BJ (cell line): ENCODE measurements around the gene HDC. TPM values are rescaled to one million over a fixed set of nuclear protein-coding genes. Genes with fewer than 3 reads are reported as not detected.

ENCODE experiments used
- CTCF ChIA-PET: fragments of 350-600 bp; formaldehyde crosslinking; extraction: SDS; loops from one replicate; lab custom pipeline; 2021; ENCODE audit warnings: antibody characterized with exemption, inconsistent platforms; lab: Yijun Ruan, JAX
- POLR2A ChIA-PET: fragments of 300-600 bp; sonication (Branson Sonifier 250); formaldehyde crosslinking; extraction: SDS; loops from one replicate; lab custom pipeline; 2021; ENCODE audit warnings: antibody characterized with exemption; lab: Charles Lee
- DNase-seq: peaks from one replicate; pipeline ENCODE4 v3.0.0-alpha.2; 2011; ENCODE audit warnings: low read depth
- H3K27me3 ChIP-seq: 2 replicates; pipeline ENCODE4 v1.6.0; 2011; ENCODE audit warnings: low read length; ENCODE audit not compliant: control insufficient read depth, insufficient read depth
- H3K36me3 ChIP-seq: 2 replicates; pipeline ENCODE4 v1.5.1; 2011; ENCODE audit warnings: low read length; ENCODE audit not compliant: control insufficient read depth, insufficient read depth
- H3K4me3 ChIP-seq: 2 replicates; pipeline ENCODE4 v1.5.1; 2011; ENCODE audit warnings: low read depth, mild to moderate bottlenecking, control low read depth, low read length
- CTCF ChIP-seq: IDR thresholded peaks from 2 replicates; pipeline ENCODE4 v1.5.1; 2011; ENCODE audit warnings: low read depth, mild to moderate bottlenecking, control low read depth, inconsistent platforms, low read length, moderate library complexity; ENCODE audit not compliant: insufficient read depth
- polyA minus RNA-seq: library from RNA; depleted of rRNA, polyadenylated mRNA; stranded (reverse); fragments of >200 nt; gene quantifications from 2 replicates; pipeline ENCODE4 v1.2.3, GENCODE V29; 2011; rRNA and poly(A)+ RNA removed
- polyA plus RNA-seq: library from polyadenylated mRNA; depleted of rRNA; stranded (reverse); fragments of >200 nt; gene quantifications from 2 replicates; pipeline ENCODE4 v1.2.3, GENCODE V29; 2011; rRNA removed

Gene HDC, protein sequence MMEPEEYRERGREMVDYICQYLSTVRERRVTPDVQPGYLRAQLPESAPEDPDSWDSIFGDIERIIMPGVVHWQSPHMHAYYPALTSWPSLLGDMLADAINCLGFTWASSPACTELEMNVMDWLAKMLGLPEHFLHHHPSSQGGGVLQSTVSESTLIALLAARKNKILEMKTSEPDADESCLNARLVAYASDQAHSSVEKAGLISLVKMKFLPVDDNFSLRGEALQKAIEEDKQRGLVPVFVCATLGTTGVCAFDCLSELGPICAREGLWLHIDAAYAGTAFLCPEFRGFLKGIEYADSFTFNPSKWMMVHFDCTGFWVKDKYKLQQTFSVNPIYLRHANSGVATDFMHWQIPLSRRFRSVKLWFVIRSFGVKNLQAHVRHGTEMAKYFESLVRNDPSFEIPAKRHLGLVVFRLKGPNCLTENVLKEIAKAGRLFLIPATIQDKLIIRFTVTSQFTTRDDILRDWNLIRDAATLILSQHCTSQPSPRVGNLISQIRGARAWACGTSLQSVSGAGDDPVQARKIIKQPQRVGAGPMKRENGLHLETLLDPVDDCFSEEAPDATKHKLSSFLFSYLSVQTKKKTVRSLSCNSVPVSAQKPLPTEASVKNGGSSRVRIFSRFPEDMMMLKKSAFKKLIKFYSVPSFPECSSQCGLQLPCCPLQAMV
- polyA plus RNA-seq (not detected in 2 replicates), polyA minus RNA-seq (not detected in 2 replicates)

DNA sequence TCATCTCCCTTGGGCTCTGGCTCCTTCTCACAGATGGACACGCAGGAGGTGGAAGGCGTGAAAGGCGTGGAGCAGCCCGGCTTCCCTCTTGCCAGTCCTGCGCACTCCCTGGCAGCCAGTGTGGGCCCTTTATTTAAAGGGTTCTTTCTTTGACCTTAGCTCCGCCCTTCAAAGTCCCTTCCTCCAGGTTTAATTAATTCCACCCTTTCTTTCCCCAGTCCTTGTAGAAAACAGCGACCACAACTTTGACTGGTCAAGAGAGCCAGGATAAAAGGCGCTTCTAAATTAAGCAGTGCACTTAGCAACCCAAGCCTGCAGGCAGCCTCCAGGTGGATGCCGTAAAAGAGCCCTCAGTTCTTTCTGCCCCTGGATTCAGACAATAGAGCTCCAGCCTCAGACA is at the start of gene HDC:
Gene HDC, minus strand, starts transcription at position 107 of the 400 bp plus-strand sequence. Its CDS starts 103 bp downstream, at position 4.
- TF ChIP-seq CTCF: no peak
- ChIA-PET CTCF (no interaction called here), POLR2A (no interaction called here)
- no peak for DNase-seq
- Histone ChIP-seq H3K4me3 (no peak within 1 kb of the TSS), H3K36me3 (no peaks in the 10 kb centered on the region), H3K27me3 (no peaks in the 10 kb centered on the region; the same call in 1 of the 2 replicates)

DNA sequence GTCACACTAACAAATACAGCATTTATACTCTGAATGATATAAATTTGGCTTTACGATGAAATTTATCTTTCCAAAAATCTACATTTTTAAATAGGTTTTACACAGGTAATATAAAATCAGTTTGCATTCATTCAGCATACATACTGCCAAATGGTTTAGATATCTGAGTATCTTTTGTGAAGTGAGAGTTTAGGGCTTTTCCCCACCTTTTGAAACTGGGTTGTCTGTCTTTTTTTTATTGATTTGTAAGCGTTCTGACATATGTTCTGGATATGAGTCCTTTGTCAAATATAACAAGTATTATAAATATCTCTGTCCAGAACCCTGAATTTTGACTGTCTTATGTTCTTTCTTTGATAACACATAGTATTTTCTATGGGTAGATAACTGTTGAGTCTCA is 47.1 kb upstream of the HDC start:
- no peak for TF ChIP-seq CTCF
- ChIA-PET CTCF (no interaction called here), POLR2A (no interaction called here)
- H3K4me3 ChIP-seq: no peak overlapping the region
- DNase-seq: no peak
- H3K36me3 ChIP-seq: no peaks in the 10 kb centered on the region
- no peaks in the 10 kb centered on the region for H3K27me3 ChIP-seq

GRCh38 chr15:50307799-50308198 is 42.3 kb upstream of the HDC start:
- ChIA-PET CTCF (interaction anchor here (0.7 kb wide), 1 partner anchor 1447 kb away, joined by 3 read pairs; no protein-coding TSS in a partner anchor), POLR2A (no interaction called here)
- H3K36me3 ChIP-seq: no peaks in the 10 kb centered on the region
- DNase-seq: no peak
- no peak for TF ChIP-seq CTCF
- H3K27me3 ChIP-seq: no peaks in the 10 kb centered on the region
- no peak overlapping the region for H3K4me3 ChIP-seq

GRCh38 chr15:50304836-50305235 is 39.3 kb upstream of the HDC start:
- DNase-seq: no peak
- no peak for TF ChIP-seq CTCF
- Histone ChIP-seq H3K4me3 (no peak overlapping the region), H3K27me3 (no peaks in the 10 kb centered on the region), H3K36me3 (no peaks in the 10 kb centered on the region; the same call in 1 of the 2 replicates)
- ChIA-PET CTCF (interaction anchor here (0.8 to 2.0 kb wide), 2 partner anchors 9 to 12 kb away, joined by 3 to 8 read pairs; no protein-coding TSS in a partner anchor), POLR2A (no interaction called here)

DNA sequence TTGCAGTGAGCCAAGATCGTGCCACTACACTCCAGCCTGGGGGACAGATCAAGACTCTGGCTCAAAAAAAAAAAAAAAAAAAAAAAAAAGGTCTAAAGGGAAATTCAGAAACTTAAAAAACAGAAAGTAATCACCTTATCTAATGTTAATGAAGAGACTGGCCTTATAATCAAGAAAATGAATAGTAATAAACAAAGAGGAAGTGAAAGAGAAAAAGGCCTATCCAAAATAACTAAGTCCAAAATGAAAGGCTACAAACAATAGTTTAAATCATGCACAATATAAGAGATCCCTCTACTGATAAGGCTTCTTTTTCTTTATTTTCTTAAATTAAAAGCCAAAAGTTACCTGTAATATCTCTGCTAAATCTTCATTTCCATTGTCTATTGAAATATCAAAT is 37.1 kb upstream of the HDC start:
- ChIA-PET CTCF (no interaction called here), POLR2A (no interaction called here)
- Histone ChIP-seq H3K4me3 (no peak overlapping the region), H3K36me3 (no peaks in the 10 kb centered on the region; the same call in 1 of the 2 replicates), H3K27me3 (no peaks in the 10 kb centered on the region)
- no peak for TF ChIP-seq CTCF
- no peak for DNase-seq
